HL-60 (cell line): ENCODE results near the gene ZNF24.

Source experiments
- DNase-seq, 2 experiments: peaks; one replicate each; pipeline ENCODE4 v3.0.0-alpha.2; 2010 to 2020; ENCODE audit warnings: low read depth in 1 of 2, low spot score in 1 of 2
- H3K27ac ChIP-seq: fragments of 250-450 bp; sonication (Bioruptor Pico); replicated peaks from 2 replicates; pipeline ENCODE4 v1.5.1; 2020; ENCODE audit warnings: mild to moderate bottlenecking, moderate library complexity
- H3K27me3 ChIP-seq: fragments of 250-450 bp; sonication (Bioruptor Pico); 2 replicates; pipeline ENCODE4 v1.5.1; 2021; ENCODE audit warnings: mild to moderate bottlenecking, moderate library complexity; ENCODE audit not compliant: insufficient read depth, poor library complexity, severe bottlenecking
- H3K4me3 ChIP-seq: replicated peaks from 2 replicates; pipeline ENCODE4 v1.5.1; 2011; ENCODE audit warnings: mild to moderate bottlenecking, control low read depth, low read length; ENCODE audit not compliant: insufficient read depth
- GABPA ChIP-seq: IDR thresholded peaks from 2 replicates; pipeline ENCODE4 v1.6.1; 2012; ENCODE audit warnings: low read depth
- POLR2AphosphoS5 ChIP-seq: IDR thresholded peaks from 2 replicates; pipeline ENCODE4 v1.6.1; 2012; ENCODE audit warnings: low read depth
- REST ChIP-seq: IDR thresholded peaks from 2 replicates; pipeline ENCODE4 v1.6.1; 2012; ENCODE audit warnings: low read depth; ENCODE audit not compliant: insufficient replicate concordance
- SPI1 ChIP-seq: IDR thresholded peaks from 2 replicates; pipeline ENCODE4 v1.6.1; 2012; ENCODE audit warnings: low read depth, mild to moderate bottlenecking, borderline replicate concordance
- TF ChIP-seq, protein P1 (sequence below): IDR thresholded peaks from one replicate; pipeline ENCODE4 v1.5.1; 2011; ENCODE audit warnings: low read length, control low read depth, inconsistent platforms; ENCODE audit not compliant: insufficient read depth

The ZNF24 gene

GRCh38 chr18:35374708-35375107 lies 30.5 kb upstream of the ZNF24 start:
- no peaks in the 10 kb centered on the region for H3K27me3 ChIP-seq
- H3K27ac ChIP-seq, result no peak overlapping the region
- TF ChIP-seq, protein P1, sequence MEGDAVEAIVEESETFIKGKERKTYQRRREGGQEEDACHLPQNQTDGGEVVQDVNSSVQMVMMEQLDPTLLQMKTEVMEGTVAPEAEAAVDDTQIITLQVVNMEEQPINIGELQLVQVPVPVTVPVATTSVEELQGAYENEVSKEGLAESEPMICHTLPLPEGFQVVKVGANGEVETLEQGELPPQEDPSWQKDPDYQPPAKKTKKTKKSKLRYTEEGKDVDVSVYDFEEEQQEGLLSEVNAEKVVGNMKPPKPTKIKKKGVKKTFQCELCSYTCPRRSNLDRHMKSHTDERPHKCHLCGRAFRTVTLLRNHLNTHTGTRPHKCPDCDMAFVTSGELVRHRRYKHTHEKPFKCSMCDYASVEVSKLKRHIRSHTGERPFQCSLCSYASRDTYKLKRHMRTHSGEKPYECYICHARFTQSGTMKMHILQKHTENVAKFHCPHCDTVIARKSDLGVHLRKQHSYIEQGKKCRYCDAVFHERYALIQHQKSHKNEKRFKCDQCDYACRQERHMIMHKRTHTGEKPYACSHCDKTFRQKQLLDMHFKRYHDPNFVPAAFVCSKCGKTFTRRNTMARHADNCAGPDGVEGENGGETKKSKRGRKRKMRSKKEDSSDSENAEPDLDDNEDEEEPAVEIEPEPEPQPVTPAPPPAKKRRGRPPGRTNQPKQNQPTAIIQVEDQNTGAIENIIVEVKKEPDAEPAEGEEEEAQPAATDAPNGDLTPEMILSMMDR, result no peak
- TF ChIP-seq SPI1 (no peak), REST (no peak), GABPA (no peak), POLR2AphosphoS5 (no peak)
- DNase-seq, result no peak
- H3K4me3 ChIP-seq, result no peak overlapping the region

- no peak for TF ChIP-seq REST
- TF ChIP-seq, protein P1, result no peak
- TF ChIP-seq GABPA, result no peak
- TF ChIP-seq SPI1, result no peak
- no peak for TF ChIP-seq POLR2AphosphoS5
- DNase-seq, result no peak
- H3K4me3 ChIP-seq, result no peak overlapping the region
- H3K27me3 ChIP-seq, result no peaks in the 10 kb centered on the region
- H3K27ac ChIP-seq, result no peak overlapping the region
These were observed 27.4 kb upstream of the ZNF24 start for GRCh38 chr18:35371412-35372195.

DNA sequence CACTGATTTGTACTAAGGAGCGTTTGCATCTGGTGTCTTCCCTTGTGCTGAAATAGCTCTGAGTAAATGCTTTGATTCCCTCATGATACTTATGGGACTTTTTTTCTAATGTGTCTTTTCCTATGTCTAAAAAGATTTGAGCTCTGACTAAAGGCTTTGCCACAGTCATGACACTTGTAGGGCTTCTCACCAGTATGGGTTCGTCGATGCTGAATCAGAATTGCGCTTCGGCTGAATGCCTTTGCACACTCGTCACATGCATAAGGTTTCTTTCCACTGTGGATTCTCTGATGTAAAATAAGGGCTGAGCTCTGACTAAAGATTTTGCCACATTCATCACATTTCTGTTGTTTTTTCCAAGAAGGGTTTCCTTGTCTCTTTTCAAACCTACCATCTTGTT lies 24.9 kb upstream of the ZNF24 start:
- no peak overlapping the region for H3K4me3 ChIP-seq
- no peak overlapping the region for H3K27ac ChIP-seq
- no peaks in the 10 kb centered on the region for H3K27me3 ChIP-seq
- DNase-seq, result no peak
- TF ChIP-seq GABPA, result no peak
- no peak for TF ChIP-seq SPI1
- no peak for TF ChIP-seq POLR2AphosphoS5
- TF ChIP-seq REST, result no peak
- TF ChIP-seq, protein P1, result no peak
